H9 (cell line): ENCODE measurements around the gene ZMIZ1. TPM values are rescaled to one million over a fixed set of nuclear protein-coding genes. Genes with fewer than 3 reads are reported as not detected.

Source experiments
- DNase-seq: peaks from one replicate; pipeline ENCODE4 v3.0.0-alpha.2; 2017
- H2AFZ ChIP-seq: one replicate; pipeline ENCODE4 v1.6.1; 2013; ENCODE audit warnings: mild to moderate bottlenecking, low read length, control low read depth, moderate library complexity
- H2AK5ac ChIP-seq: 2 replicates; pipeline ENCODE4 v1.6.1; 2013; ENCODE audit warnings: low read length, control low read depth, mixed read lengths; ENCODE audit not compliant: insufficient read length
- H2BK120ac ChIP-seq: one replicate; pipeline ENCODE4 v1.6.1; 2013; ENCODE audit warnings: low read depth, mild to moderate bottlenecking, low read length, control low read depth, inconsistent platforms; ENCODE audit not compliant: poor library complexity, severe bottlenecking
- H2BK12ac ChIP-seq: 2 replicates; pipeline ENCODE4 v1.6.1; 2013; ENCODE audit warnings: low read length, control low read depth, mixed read lengths, low read depth; ENCODE audit not compliant: insufficient read length
- H2BK15ac ChIP-seq: 2 replicates; pipeline ENCODE4 v1.6.1; 2013; ENCODE audit warnings: low read depth, low read length, control low read depth
- H2BK20ac ChIP-seq: one replicate; pipeline ENCODE4 v1.6.1; 2013; ENCODE audit warnings: low read depth, mild to moderate bottlenecking, low read length, control low read depth, inconsistent platforms; ENCODE audit not compliant: poor library complexity, severe bottlenecking
- H2BK5ac ChIP-seq: 2 replicates; pipeline ENCODE4 v1.6.1; 2013; ENCODE audit warnings: low read length, control low read depth, mixed read lengths; ENCODE audit not compliant: insufficient read length
- H3K14ac ChIP-seq: 2 replicates; pipeline ENCODE4 v1.6.1; 2013; ENCODE audit warnings: low read length, control low read depth; ENCODE audit not compliant: insufficient read depth
- H3K18ac ChIP-seq: 2 replicates; pipeline ENCODE4 v1.6.1; 2013; ENCODE audit warnings: low read depth, mild to moderate bottlenecking, mixed read lengths, low read length, control low read depth; ENCODE audit not compliant: insufficient read length
- H3K23ac ChIP-seq: 2 replicates; pipeline ENCODE4 v1.6.1; 2013; ENCODE audit warnings: low read length, control low read depth, mixed read lengths, low read depth; ENCODE audit not compliant: insufficient read length
- H3K23me2 ChIP-seq: 2 replicates; pipeline ENCODE4 v1.6.1; 2013; ENCODE audit warnings: low read depth, mild to moderate bottlenecking, mixed read lengths, low read length, control low read depth; ENCODE audit not compliant: insufficient read length, poor library complexity, severe bottlenecking
- H3K27ac ChIP-seq: 2 replicates; pipeline ENCODE4 v1.5.1; 2013; ENCODE audit warnings: low read length, control low read depth, mixed read lengths, low read depth; ENCODE audit not compliant: insufficient read length
- H3K27me3 ChIP-seq: 2 replicates; pipeline ENCODE4 v1.6.1; 2013; ENCODE audit warnings: low read length, control low read depth, inconsistent platforms; ENCODE audit not compliant: insufficient read depth
- H3K4ac ChIP-seq: 2 replicates; pipeline ENCODE4 v1.6.1; 2013; ENCODE audit warnings: low read depth, mild to moderate bottlenecking, control low read depth, inconsistent platforms, low read length, moderate library complexity
- H3K4me1 ChIP-seq: 2 replicates; pipeline ENCODE4 v1.6.1; 2013; ENCODE audit warnings: low read length, control low read depth, inconsistent platforms; ENCODE audit not compliant: insufficient read depth
- H3K4me2 ChIP-seq: 2 replicates; pipeline ENCODE4 v1.6.1; 2013; ENCODE audit warnings: low read length, control low read depth, mixed read lengths; ENCODE audit not compliant: insufficient read length, insufficient read depth
- H3K56ac ChIP-seq: 2 replicates; pipeline ENCODE4 v1.6.1; 2013; ENCODE audit warnings: low read depth, mild to moderate bottlenecking, mixed read lengths, low read length, control low read depth; ENCODE audit not compliant: insufficient read length
- H3K79me1 ChIP-seq: 2 replicates; pipeline ENCODE4 v1.6.1; 2013; ENCODE audit warnings: low read depth, mild to moderate bottlenecking, moderate library complexity, low read length, control low read depth, inconsistent platforms; ENCODE audit not compliant: insufficient read depth, poor library complexity, severe bottlenecking
- H3K79me2 ChIP-seq: 2 replicates; pipeline ENCODE4 v1.6.1; 2013; ENCODE audit warnings: low read length, control low read depth, inconsistent platforms; ENCODE audit not compliant: insufficient read depth
- H3K9ac ChIP-seq: 2 replicates; pipeline ENCODE4 v1.6.1; 2013; ENCODE audit warnings: low read length, control low read depth, mixed read lengths; ENCODE audit not compliant: insufficient read length; ENCODE audit errors: extremely low read depth
- H3K9me3 ChIP-seq: one replicate; pipeline ENCODE4 v1.6.1; 2013; ENCODE audit warnings: low read depth, low read length, inconsistent platforms; ENCODE audit not compliant: control insufficient read depth
- H3T11ph ChIP-seq: one replicate; pipeline ENCODE4 v1.6.1; 2013; ENCODE audit warnings: mild to moderate bottlenecking, low read length, control low read depth, inconsistent platforms
- H4K20me1 ChIP-seq: one replicate; pipeline ENCODE4 v1.6.1; 2013; ENCODE audit not compliant: control insufficient read depth, insufficient read length, insufficient read depth
- H4K5ac ChIP-seq: 2 replicates; pipeline ENCODE4 v1.6.1; 2013; ENCODE audit warnings: low read depth, mild to moderate bottlenecking, mixed read lengths, low read length, control low read depth; ENCODE audit not compliant: insufficient read length
- H4K8ac ChIP-seq: replicated peaks from 2 replicates; pipeline ENCODE4 v1.6.1; 2013; ENCODE audit warnings: low read length, control low read depth, mixed read lengths, low read depth; ENCODE audit not compliant: insufficient read length
- H4K91ac ChIP-seq: 2 replicates; pipeline ENCODE4 v1.6.1; 2013; ENCODE audit warnings: low read depth, mild to moderate bottlenecking, moderate library complexity, mixed read lengths, low read length, control low read depth; ENCODE audit not compliant: insufficient read length
- H3K27ac Mint-ChIP-seq, 3 experiments: 2 replicates in 2 of 3; 3 replicates in 1 of 3; pipeline ENCODE4 v1.8.0; 2020 to 2021; ENCODE audit warnings: mixed read lengths in 3 of 3, mild to moderate bottlenecking in 1 of 3, moderate library complexity in 1 of 3
- H3K27me3 Mint-ChIP-seq: 2 replicates; pipeline ENCODE4 v1.8.0; 2021; ENCODE audit warnings: low read depth, mild to moderate bottlenecking, moderate library complexity, mixed read lengths
- H3K36me3 Mint-ChIP-seq, 3 experiments: 2 replicates in 2 of 3; 3 replicates in 1 of 3; pipeline ENCODE4 v1.8.0; 2020 to 2021; ENCODE audit warnings: low read depth in 3 of 3, mixed read lengths in 3 of 3; ENCODE audit not compliant: insufficient read depth in 1 of 3
- H3K4me1 Mint-ChIP-seq, 2 experiments: 2 replicates each; pipeline ENCODE4 v1.8.0; 2020; ENCODE audit warnings: mixed read lengths in 2 of 2
- H3K4me3 Mint-ChIP-seq, 2 experiments: 2 replicates in 1 of 2; 3 replicates in 1 of 2; pipeline ENCODE4 v1.8.0; 2020 to 2021; ENCODE audit warnings: mild to moderate bottlenecking in 2 of 2, mixed read lengths in 2 of 2, moderate library complexity in 1 of 2
- H3K9me3 Mint-ChIP-seq, 2 experiments: 2 replicates in 1 of 2; 3 replicates in 1 of 2; pipeline ENCODE4 v1.8.0; 2020; ENCODE audit warnings: mild to moderate bottlenecking in 2 of 2, mixed read lengths in 2 of 2, moderate library complexity in 1 of 2
- CTCF ChIP-seq: fragments of 200-600 bp; sonication (generic); conservative IDR thresholded peaks from 3 replicates; pipeline ENCODE4 v1.8.0; 2021; ENCODE audit warnings: antibody characterized with exemption, mild to moderate bottlenecking
- WGBS: extraction: QIAGEN DNeasy Blood & Tissue Kit; methylation state at CpG from one replicate; pipeline ENCODE4 v1.1.7; 2013; ENCODE audit warnings: missing lambda C conversion rate, low lambda C conversion rate, mixed read lengths; ENCODE audit not compliant: insufficient read length; ENCODE audit errors: extremely low coverage; 5-methylcytosine and 5-hydroxymethylcytosine counted together
- total RNA-seq: library from RNA; stranded (reverse); gene quantifications from 2 replicates; pipeline ENCODE4 v1.2.1, GENCODE V29; 2021

ZMIZ1 gene
- total RNA-seq, 1 experiment from 2014 or later = 36.9 TPM

DNA sequence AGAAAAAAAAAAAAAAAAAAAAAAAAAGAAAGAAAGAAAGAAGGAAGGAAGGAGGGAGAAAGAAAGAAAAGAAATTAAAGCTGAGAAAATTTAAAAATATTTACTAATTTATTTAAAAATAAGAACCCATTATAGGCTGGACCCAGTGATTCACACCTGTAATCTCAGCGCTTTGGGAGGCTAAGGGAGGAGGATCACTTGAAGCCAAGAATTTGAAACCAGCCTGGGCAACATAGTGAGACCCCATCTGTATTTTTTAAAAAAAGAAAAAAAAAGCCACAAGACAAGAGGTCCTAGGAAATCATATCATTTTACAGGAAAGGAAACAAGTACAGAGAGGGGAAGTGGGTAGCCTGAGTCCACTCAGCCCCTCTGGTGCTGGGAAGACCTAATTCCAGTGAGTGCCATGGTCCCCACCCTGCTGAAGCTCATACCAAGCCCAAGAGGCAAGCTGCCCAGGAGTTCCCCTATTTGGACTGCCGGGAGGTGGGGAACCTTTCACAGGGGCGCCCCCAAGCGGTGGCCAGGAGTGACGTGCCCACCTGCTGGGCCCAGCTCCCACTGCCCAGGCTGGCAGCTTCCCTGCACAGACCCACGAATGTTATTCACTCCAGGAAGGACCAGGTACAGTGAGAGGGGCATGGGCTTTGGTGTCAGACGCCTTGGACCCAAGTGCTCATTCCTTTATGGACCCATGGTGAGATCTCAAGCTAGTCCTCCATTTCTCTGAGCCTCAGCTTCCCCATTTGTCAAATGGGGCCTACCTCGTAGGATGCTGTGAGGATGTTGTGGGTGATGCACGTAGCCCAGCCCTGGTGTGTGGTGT lies 133.6 kb downstream of the ZMIZ1 start:
- Histone ChIP-seq H2BK120ac (no peak overlapping the region), H3K4me2 (no peak overlapping the region), H4K8ac (no peak overlapping the region), H3K18ac (no peak overlapping the region), H4K5ac (no peak overlapping the region), H3K79me1 (no peaks in the 10 kb centered on the region), H3K56ac (no peak overlapping the region), H3T11ph (no peak overlapping the region), H3K23ac (no peak overlapping the region), H3K14ac (no peak overlapping the region), H2BK5ac (no peak overlapping the region), H3K79me2 (no peaks in the 10 kb centered on the region), H3K27ac (no peak overlapping the region), H3K4ac (no peak overlapping the region), H4K20me1 (no peaks in the 10 kb centered on the region), H3K9ac (no peak overlapping the region), H2BK12ac (no peak overlapping the region), H3K9me3 (no peaks in the 10 kb centered on the region), H2AFZ (no peak overlapping the region), H2AK5ac (no peak overlapping the region), H4K91ac (no peak overlapping the region), H2BK15ac (no peak overlapping the region), H3K4me1 (no peaks in the 10 kb centered on the region), H3K27me3 (no peaks in the 10 kb centered on the region), H3K23me2 (no peaks in the 10 kb centered on the region), H2BK20ac (no peak overlapping the region)
- Mint-ChIP-seq H3K9me3 (no peaks in the 10 kb centered on the region), H3K4me1 (peaks cover 0 to 5% of the 10 kb centered on the region in 2 experiments; a peak in 1 of 4 replicates), H3K27ac (no peak overlapping the region), H3K27me3 (no peaks in the 10 kb centered on the region), H3K36me3 (peaks cover 7 to 23% (median 13%) of the 10 kb centered on the region in 3 experiments; a peak in 6 of 7 replicates), H3K4me3 (no peak overlapping the region)
- DNase-seq = peak; percentile 69
- WGBS = no CpG with 5 or more reads among the region's 9 CpGs
- peak; percentile 78 for TF ChIP-seq CTCF
